ENCODE measurements around the gene RNF220. TPM values are rescaled to one million over a fixed set of nuclear protein-coding genes. Genes with fewer than 3 reads are reported as not detected.

RNF220 gene
- total RNA-seq, 1 experiment from 2014 or later: 68.7 TPM

GRCh38 chr1:44591381-44591780, 186.3 kb downstream of the RNF220 start:
- no peak overlapping the region for H3K27ac Mint-ChIP-seq (ENCODE audit: unreplicated experiment)
- BruUV-seq (replicated peaks): no TSS peak
- CTCF ChIA-PET: interaction anchor here (1.2 kb wide), 1 partner anchor 41 kb away, joined by 3 read pairs; no protein-coding TSS in a partner anchor
- no peaks in the 10 kb centered on the region for H3K9me3 Mint-ChIP-seq (ENCODE audit: low read depth, unreplicated experiment)
- H3K4me3 Mint-ChIP-seq (ENCODE audit: low read depth, unreplicated experiment): no peak overlapping the region
- H3K4me1 Mint-ChIP-seq (ENCODE audit: low read depth, unreplicated experiment): no peaks in the 10 kb centered on the region
- DNase-seq: no peak
- TF ChIP-seq CTCF (IDR thresholded peaks at IDR 0.05; ENCODE audit: unreplicated experiment): no peak
- H3K36me3 Mint-ChIP-seq (ENCODE audit: insufficient read depth, unreplicated experiment): no peaks in the 10 kb centered on the region
- intact Hi-C loops (cut with micrococcal nuclease; ENCODE audit: unreplicated experiment): no loop called here
- peaks cover 33% of the 10 kb centered on the region for H3K27me3 Mint-ChIP-seq (ENCODE audit: unreplicated experiment)

GRCh38 chr1:44592208-44593145, 187.4 kb downstream of the RNF220 start:
- Mint-ChIP-seq H3K27ac (ENCODE audit: unreplicated experiment) (no peak overlapping the region), H3K36me3 (ENCODE audit: insufficient read depth, unreplicated experiment) (no peaks in the 10 kb centered on the region), H3K4me3 (ENCODE audit: low read depth, unreplicated experiment) (no peak overlapping the region), H3K4me1 (ENCODE audit: low read depth, unreplicated experiment) (no peaks in the 10 kb centered on the region), H3K9me3 (ENCODE audit: low read depth, unreplicated experiment) (no peaks in the 10 kb centered on the region), H3K27me3 (ENCODE audit: unreplicated experiment) (peaks cover 33% of the 10 kb centered on the region)
- no peak for DNase-seq
- intact Hi-C loops (cut with micrococcal nuclease; ENCODE audit: unreplicated experiment): no loop called here
- CTCF ChIA-PET: interaction anchor here (0.6 to 1.2 kb wide), 3 partner anchors 40 to 215 kb away, joined by 3 to 4 read pairs (median 3); no protein-coding TSS in a partner anchor
- TF ChIP-seq CTCF (IDR thresholded peaks at IDR 0.05; ENCODE audit: unreplicated experiment): no peak
- no TSS peak for BruUV-seq (replicated peaks)

GRCh38 chr1:44594353-44594752, 189.3 kb downstream of the RNF220 start:
- intact Hi-C loops (cut with micrococcal nuclease; ENCODE audit: unreplicated experiment): no loop called here
- TF ChIP-seq CTCF (IDR thresholded peaks at IDR 0.05; ENCODE audit: unreplicated experiment): no peak
- H3K4me1 Mint-ChIP-seq (ENCODE audit: low read depth, unreplicated experiment): no peaks in the 10 kb centered on the region
- peaks cover 22% of the 10 kb centered on the region for H3K27me3 Mint-ChIP-seq (ENCODE audit: unreplicated experiment)
- H3K9me3 Mint-ChIP-seq (ENCODE audit: low read depth, unreplicated experiment): no peaks in the 10 kb centered on the region
- no peaks in the 10 kb centered on the region for H3K36me3 Mint-ChIP-seq (ENCODE audit: insufficient read depth, unreplicated experiment)
- no TSS peak for BruUV-seq (replicated peaks)
- H3K27ac Mint-ChIP-seq (ENCODE audit: unreplicated experiment): no peak overlapping the region
- no peak for DNase-seq
- no peak overlapping the region for H3K4me3 Mint-ChIP-seq (ENCODE audit: low read depth, unreplicated experiment)
- CTCF ChIA-PET: interaction anchor here (0.7 to 1.8 kb wide), 8 partner anchors 12 to 546 kb away, joined by 3 to 23 read pairs (median 6); no protein-coding TSS in a partner anchor

- BruUV-seq (replicated peaks): no TSS peak
- Mint-ChIP-seq H3K27me3 (ENCODE audit: unreplicated experiment) (peaks cover 14% of the 10 kb centered on the region), H3K9me3 (ENCODE audit: low read depth, unreplicated experiment) (no peaks in the 10 kb centered on the region), H3K27ac (ENCODE audit: unreplicated experiment) (no peak overlapping the region), H3K4me1 (ENCODE audit: low read depth, unreplicated experiment) (no peaks in the 10 kb centered on the region), H3K4me3 (ENCODE audit: low read depth, unreplicated experiment) (no peak overlapping the region), H3K36me3 (ENCODE audit: insufficient read depth, unreplicated experiment) (no peaks in the 10 kb centered on the region)
- CTCF ChIA-PET: interaction anchor here (0.6 to 1.8 kb wide), 9 partner anchors 13 to 547 kb away, joined by 3 to 23 read pairs (median 6); no protein-coding TSS in a partner anchor
- intact Hi-C loops (cut with micrococcal nuclease; ENCODE audit: unreplicated experiment): loop anchor here (1.0 kb wide), 2 partner anchors 217 to 378 kb away; no protein-coding TSS in a partner anchor
- DNase-seq: peak; percentile 87
- TF ChIP-seq CTCF (IDR thresholded peaks at IDR 0.05; ENCODE audit: unreplicated experiment): peak; percentile 87
These were observed 190.0 kb downstream of the RNF220 start for GRCh38 chr1:44594871-44595735.
